Fibroblast of villous mesenchyme (primary cell): Measurements from ENCODE around the gene OR1K1. TPM values are rescaled to one million over a fixed set of nuclear protein-coding genes. Genes with fewer than 3 reads are reported as not detected.

Source experiments
- DNase-seq: peaks from one replicate; pipeline ENCODE4 v3.0.0-alpha.2; 2010; ENCODE audit warnings: low read depth
- H3K4me3 ChIP-seq: 2 replicates; pipeline ENCODE4 v1.5.1; 2011; ENCODE audit warnings: low read depth, mild to moderate bottlenecking, low read length
- CTCF ChIP-seq: IDR thresholded peaks from 2 replicates; pipeline ENCODE4 v1.5.1; 2012; ENCODE audit warnings: low read depth, mild to moderate bottlenecking, low read length; ENCODE audit not compliant: insufficient read depth
- total RNA-seq: library from RNA; depleted of rRNA; stranded (reverse); fragments of >200 nt; gene quantifications from 2 replicates; pipeline ENCODE4 v1.2.3, GENCODE V29; 2012

Gene OR1K1
- total RNA-seq, 1 donor, result not detected

- no peak for DNase-seq
- H3K4me3 ChIP-seq, result no peak overlapping the region
- TF ChIP-seq CTCF, result no peak
Observed at GRCh38 chr9:122846371-122846940, 46.5 kb downstream of the OR1K1 start.

- H3K4me3 ChIP-seq, result no peak overlapping the region
- DNase-seq, result no peak
- TF ChIP-seq CTCF, result no peak
Observed at GRCh38 chr9:122848256-122848943, 48.5 kb downstream of the OR1K1 start.

Other genes starting within 250 kb of the OR1K1 start
- gene OR1N2, start 247.0 kb upstream of the OR1K1 start, total RNA-seq, result not detected in 2 replicates
- not detected in 2 replicates for gene OR1L8, start 216.7 kb upstream of the OR1K1 start, total RNA-seq
- gene OR1Q1, start 185.4 kb upstream of the OR1K1 start, total RNA-seq, result not detected in 2 replicates
- not detected in 2 replicates for gene OR1B1, start 142.5 kb upstream of the OR1K1 start, total RNA-seq
- gene OR1L1, start 138.4 kb upstream of the OR1K1 start, total RNA-seq, result not detected in 2 replicates
- gene OR1L3, start 125.0 kb upstream of the OR1K1 start, total RNA-seq, result not detected in 2 replicates
- not detected in 2 replicates for gene OR1L4, start 76.1 kb upstream of the OR1K1 start, total RNA-seq
- gene OR1L6, start 57.8 kb upstream of the OR1K1 start, total RNA-seq, result not detected in 2 replicates
- not detected in 2 replicates for gene OR5C1, start 11.2 kb upstream of the OR1K1 start, total RNA-seq
- 31.6 and 43.6 TPM in 2 replicates for gene PDCL, start 28.5 kb downstream of the OR1K1 start, total RNA-seq
- gene RC3H2, start 105.2 kb downstream of the OR1K1 start, total RNA-seq, result 52.8 and 67.8 TPM in 2 replicates
- 11.6 and 20.3 TPM in 2 replicates for gene ZBTB6, start 113.2 kb downstream of the OR1K1 start, total RNA-seq
- gene ZBTB26, start 131.4 kb downstream of the OR1K1 start, total RNA-seq, result 3.5 and 4.3 TPM in 2 replicates
- 47.4 and 60.9 TPM in 2 replicates for gene RABGAP1, start 140.9 kb downstream of the OR1K1 start, total RNA-seq
- 1.9 and 3.0 TPM in 2 replicates for gene GPR21, start 233.5 kb downstream of the OR1K1 start, total RNA-seq